Measurements from ENCODE around the gene BPIFB1.

BPIFB1 gene

DNA sequence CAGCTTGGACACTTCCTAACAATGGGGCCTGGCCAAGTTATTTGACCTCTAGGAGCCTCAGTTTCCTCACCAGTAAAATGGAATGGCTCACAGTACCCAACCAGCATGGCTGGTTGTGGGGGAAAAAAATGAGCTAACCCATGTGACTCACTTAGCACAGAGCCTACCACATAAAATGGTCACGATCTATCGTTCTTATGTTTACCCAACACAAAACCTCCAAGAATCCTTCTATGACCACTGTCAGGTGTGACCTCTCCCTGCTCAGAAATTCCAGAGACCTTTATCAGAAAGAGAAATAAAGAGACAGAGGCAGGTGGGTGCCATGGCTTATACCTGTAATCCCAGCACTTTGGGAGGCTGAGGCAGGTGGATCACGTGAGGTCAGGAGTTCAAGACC is 39.4 kb downstream of the BPIFB1 start:
- no peak overlapping the region for H3K4me3 ChIP-seq (ENCODE audit: control insufficient read depth, low read depth, low read length)
- DNase-seq (ENCODE audit: low read depth): no peak
- TF ChIP-seq, protein P1, sequence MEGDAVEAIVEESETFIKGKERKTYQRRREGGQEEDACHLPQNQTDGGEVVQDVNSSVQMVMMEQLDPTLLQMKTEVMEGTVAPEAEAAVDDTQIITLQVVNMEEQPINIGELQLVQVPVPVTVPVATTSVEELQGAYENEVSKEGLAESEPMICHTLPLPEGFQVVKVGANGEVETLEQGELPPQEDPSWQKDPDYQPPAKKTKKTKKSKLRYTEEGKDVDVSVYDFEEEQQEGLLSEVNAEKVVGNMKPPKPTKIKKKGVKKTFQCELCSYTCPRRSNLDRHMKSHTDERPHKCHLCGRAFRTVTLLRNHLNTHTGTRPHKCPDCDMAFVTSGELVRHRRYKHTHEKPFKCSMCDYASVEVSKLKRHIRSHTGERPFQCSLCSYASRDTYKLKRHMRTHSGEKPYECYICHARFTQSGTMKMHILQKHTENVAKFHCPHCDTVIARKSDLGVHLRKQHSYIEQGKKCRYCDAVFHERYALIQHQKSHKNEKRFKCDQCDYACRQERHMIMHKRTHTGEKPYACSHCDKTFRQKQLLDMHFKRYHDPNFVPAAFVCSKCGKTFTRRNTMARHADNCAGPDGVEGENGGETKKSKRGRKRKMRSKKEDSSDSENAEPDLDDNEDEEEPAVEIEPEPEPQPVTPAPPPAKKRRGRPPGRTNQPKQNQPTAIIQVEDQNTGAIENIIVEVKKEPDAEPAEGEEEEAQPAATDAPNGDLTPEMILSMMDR (IDR thresholded peaks at IDR 0.05; ENCODE audit: control insufficient read depth, insufficient read depth, low read depth, low read length, missing control alignments): no peak

DNA sequence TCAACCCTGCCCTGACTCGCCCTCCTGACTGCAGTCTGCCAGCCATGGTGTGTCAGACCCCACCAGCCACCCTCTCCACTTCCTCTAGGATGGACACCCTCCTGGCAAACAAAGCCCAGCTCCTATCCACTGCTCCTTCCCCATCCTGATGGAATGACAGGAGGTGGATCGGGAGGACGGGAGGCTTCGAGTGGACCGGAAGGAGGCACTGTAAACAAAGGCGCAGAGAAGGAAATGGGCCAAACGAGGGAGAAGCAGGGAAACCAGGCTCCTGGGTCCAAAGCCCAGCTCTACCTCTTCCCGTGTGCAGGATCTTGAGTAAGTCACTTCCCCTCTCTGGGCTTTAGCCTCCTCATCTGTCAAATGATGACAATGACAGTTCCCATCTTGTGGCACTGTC is 40.2 kb downstream of the BPIFB1 start:
- H3K4me3 ChIP-seq (ENCODE audit: control insufficient read depth, low read depth, low read length): no peak overlapping the region

DNA sequence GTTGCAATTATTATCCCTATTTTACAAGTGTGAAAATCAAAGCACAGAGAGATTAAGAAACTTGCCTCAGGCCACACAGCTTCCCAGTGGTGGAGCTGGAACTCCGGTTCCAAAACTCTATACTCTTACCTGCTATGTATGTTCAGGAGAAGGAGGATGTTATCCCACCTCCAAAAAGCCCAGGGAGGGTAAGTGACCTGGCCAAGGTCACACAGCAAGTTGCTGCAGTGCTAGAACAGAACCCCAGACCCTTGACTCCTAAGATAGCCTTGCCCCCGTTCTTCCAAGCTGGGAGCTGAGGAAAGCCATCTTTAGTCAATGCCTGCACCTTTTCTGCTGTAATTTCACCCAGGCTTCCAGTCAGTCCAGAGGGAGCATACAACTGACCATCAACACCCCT is 42.3 kb downstream of the BPIFB1 start:
- no peak for DNase-seq (ENCODE audit: low read depth)
- TF ChIP-seq, protein P1 (IDR thresholded peaks at IDR 0.05; ENCODE audit: control insufficient read depth, insufficient read depth, low read depth, low read length, missing control alignments): no peak
- H3K4me3 ChIP-seq (ENCODE audit: control insufficient read depth, low read depth, low read length): no peak overlapping the region

More for the DNA sequence above, 40.2 kb downstream of the BPIFB1 start:
- TF ChIP-seq, protein P1 (IDR thresholded peaks at IDR 0.05; ENCODE audit: control insufficient read depth, insufficient read depth, low read depth, low read length, missing control alignments): no peak
- DNase-seq (ENCODE audit: low read depth): no peak

DNA sequence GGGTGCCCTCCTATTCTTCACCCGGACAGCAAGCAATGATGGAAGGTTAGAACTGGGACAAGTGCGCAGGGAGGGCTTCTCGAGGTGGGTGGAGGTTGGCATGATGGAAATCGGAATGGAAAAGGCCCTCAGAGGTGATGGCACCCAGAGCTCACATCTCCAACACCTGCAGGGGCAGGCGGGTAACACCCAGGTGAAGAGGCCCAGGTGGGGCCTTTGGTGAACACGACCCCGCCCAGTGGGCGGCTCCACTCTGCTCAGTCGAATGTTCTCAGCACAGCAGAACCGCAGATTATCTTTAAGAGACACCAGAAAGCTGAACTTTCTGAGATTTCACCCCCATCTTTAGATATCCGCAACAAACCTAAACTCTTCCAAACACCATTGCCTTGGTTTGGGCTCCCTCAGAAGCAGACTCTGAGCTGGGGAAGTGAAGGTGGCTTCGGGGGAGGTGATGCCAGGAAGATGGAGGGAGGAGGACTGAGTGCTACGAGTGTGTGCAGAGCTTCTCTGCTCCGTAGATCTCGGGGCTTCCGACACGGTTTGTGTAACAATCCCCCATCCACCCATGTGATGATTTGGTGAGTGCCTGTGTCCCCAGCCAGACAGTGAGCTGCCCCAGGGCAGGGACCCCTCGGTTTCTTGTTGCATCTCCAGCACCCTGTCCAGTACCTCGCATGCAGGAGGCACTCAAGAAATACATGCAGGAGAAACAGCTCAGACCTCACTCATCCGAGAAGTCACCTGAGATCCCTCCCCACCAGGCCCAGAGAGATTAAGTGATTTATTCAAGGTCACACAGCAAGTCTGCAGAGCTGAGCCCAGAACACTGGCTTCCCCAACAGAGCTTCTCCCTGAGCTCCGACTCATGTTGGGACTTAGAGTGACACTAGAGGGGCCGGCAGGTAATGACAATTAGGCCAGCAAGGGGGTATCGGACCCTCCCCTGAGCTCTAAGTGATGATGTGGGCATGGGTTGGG is 45.4 kb downstream of the BPIFB1 start:
- TF ChIP-seq, protein P1 (IDR thresholded peaks at IDR 0.05; ENCODE audit: control insufficient read depth, insufficient read depth, low read depth, low read length, missing control alignments): no peak
- no peak for DNase-seq (ENCODE audit: low read depth)

DNA sequence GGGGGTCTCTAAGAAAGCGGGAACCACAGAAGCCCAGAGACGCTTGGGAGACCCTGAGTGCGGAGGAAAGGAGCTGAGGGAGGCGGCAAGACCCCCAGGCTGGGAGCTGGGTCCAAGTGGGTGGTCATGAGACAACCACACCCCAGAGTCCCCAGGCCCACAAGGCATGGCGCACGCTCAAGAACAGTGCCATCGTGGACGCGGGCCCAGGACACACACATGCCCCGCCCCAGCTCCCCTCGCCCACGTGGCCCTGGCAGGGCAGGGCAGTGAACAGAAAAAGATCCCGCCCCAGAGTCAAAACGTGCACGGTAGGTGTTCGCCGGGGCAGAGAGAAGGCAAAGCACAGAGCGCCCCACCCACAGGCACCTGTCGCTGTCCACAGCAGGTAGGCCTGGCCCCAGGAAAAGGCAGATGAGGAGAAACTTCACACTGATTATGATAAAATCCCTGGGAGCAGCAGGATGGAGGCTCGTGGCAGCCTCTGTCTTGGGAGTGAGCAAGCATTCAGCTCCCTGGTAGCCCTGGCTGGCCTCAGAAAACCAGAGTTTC is 50.0 kb downstream of the BPIFB1 start:
- no peak overlapping the region for H3K4me3 ChIP-seq (ENCODE audit: control insufficient read depth, low read depth, low read length)
- DNase-seq (ENCODE audit: low read depth): no peak
- TF ChIP-seq, protein P1 (IDR thresholded peaks at IDR 0.05; ENCODE audit: control insufficient read depth, insufficient read depth, low read depth, low read length, missing control alignments): no peak

More for the DNA sequence above, 45.4 kb downstream of the BPIFB1 start:
- no peak overlapping the region for H3K4me3 ChIP-seq (ENCODE audit: control insufficient read depth, low read depth, low read length)

DNA sequence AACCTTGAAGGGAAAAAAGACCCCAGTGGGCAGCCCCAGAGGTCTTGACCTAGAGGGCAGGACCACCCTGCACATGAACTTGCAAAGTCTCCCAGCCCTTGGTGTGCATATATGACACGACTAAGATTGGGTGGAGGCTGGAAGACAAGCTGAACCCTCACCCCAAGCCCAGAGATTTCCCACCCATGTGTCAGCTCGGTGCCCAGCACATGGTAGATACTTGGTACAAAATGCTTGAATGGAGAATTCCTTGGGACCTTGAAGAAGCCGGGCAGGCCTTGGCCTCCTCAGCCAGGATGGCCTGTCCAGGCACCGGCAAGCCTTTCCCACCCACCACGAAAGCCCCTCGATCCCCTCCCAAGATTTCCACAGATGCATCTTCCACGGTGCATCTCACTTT is 50.6 kb downstream of the BPIFB1 start:
- DNase-seq (ENCODE audit: low read depth): no peak
- no peak overlapping the region for H3K4me3 ChIP-seq (ENCODE audit: control insufficient read depth, low read depth, low read length)
- TF ChIP-seq, protein P1 (IDR thresholded peaks at IDR 0.05; ENCODE audit: control insufficient read depth, insufficient read depth, low read depth, low read length, missing control alignments): no peak
